ENCODE data around the gene VSX1.

Gene VSX1

GRCh38 chr20:25116739-25117458 is 35.0 kb upstream of the VSX1 start:
- H3K36me3 ChIP-seq (ENCODE audit: control insufficient read depth, insufficient read depth, low read length) = no peaks in the 10 kb centered on the region
- no peak overlapping the region for H3K4me3 ChIP-seq (ENCODE audit: low read depth, low read length)
- H3K27me3 ChIP-seq (ENCODE audit: control insufficient read depth, insufficient read depth, low read length) = peaks cover 2% of the 10 kb centered on the region
- no peaks in the 10 kb centered on the region for H3K4me1 ChIP-seq (ENCODE audit: control insufficient read depth, insufficient read depth, low read length)
- H3K9ac ChIP-seq (ENCODE audit: low read depth, low read length) = no peak overlapping the region
- H3K9me3 ChIP-seq (ENCODE audit: control insufficient read depth, insufficient read depth, low read length) = no peaks in the 10 kb centered on the region

GRCh38 chr20:25103526-25103925 is 21.6 kb upstream of the VSX1 start:
- no peak overlapping the region for H3K9ac ChIP-seq (ENCODE audit: low read depth, low read length)
- H3K4me1 ChIP-seq (ENCODE audit: control insufficient read depth, insufficient read depth, low read length) = no peaks in the 10 kb centered on the region
- no peak overlapping the region for H3K4me3 ChIP-seq (ENCODE audit: low read depth, low read length)
- no peaks in the 10 kb centered on the region for H3K36me3 ChIP-seq (ENCODE audit: control insufficient read depth, insufficient read depth, low read length)
- no peaks in the 10 kb centered on the region for H3K27me3 ChIP-seq (ENCODE audit: control insufficient read depth, insufficient read depth, low read length)
- H3K9me3 ChIP-seq (ENCODE audit: control insufficient read depth, insufficient read depth, low read length) = no peaks in the 10 kb centered on the region

GRCh38 chr20:25100914-25101313 is 19.0 kb upstream of the VSX1 start:
- Histone ChIP-seq H3K4me1 (ENCODE audit: control insufficient read depth, insufficient read depth, low read length) (no peaks in the 10 kb centered on the region), H3K27me3 (ENCODE audit: control insufficient read depth, insufficient read depth, low read length) (no peaks in the 10 kb centered on the region), H3K9me3 (ENCODE audit: control insufficient read depth, insufficient read depth, low read length) (no peaks in the 10 kb centered on the region), H3K9ac (ENCODE audit: low read depth, low read length) (no peak overlapping the region), H3K4me3 (ENCODE audit: low read depth, low read length) (no peak overlapping the region), H3K36me3 (ENCODE audit: control insufficient read depth, insufficient read depth, low read length) (no peaks in the 10 kb centered on the region)

- Histone ChIP-seq H3K9me3 (ENCODE audit: control insufficient read depth, insufficient read depth, low read length) (no peaks in the 10 kb centered on the region), H3K4me3 (ENCODE audit: low read depth, low read length) (no peak overlapping the region)
These were observed 17.7 kb upstream of the VSX1 start for GRCh38 chr20:25099601-25100140.

GRCh38 chr20:25097498-25097897 is 15.6 kb upstream of the VSX1 start:
- Histone ChIP-seq H3K27me3 (ENCODE audit: control insufficient read depth, insufficient read depth, low read length) (no peaks in the 10 kb centered on the region), H3K4me1 (ENCODE audit: control insufficient read depth, insufficient read depth, low read length) (no peaks in the 10 kb centered on the region), H3K36me3 (ENCODE audit: control insufficient read depth, insufficient read depth, low read length) (no peaks in the 10 kb centered on the region), H3K4me3 (ENCODE audit: low read depth, low read length) (no peak overlapping the region), H3K9me3 (ENCODE audit: control insufficient read depth, insufficient read depth, low read length) (no peaks in the 10 kb centered on the region), H3K9ac (ENCODE audit: low read depth, low read length) (no peak overlapping the region)

More at GRCh38 chr20:25099601-25100140, 17.7 kb upstream of the VSX1 start:
- Histone ChIP-seq H3K36me3 (ENCODE audit: control insufficient read depth, insufficient read depth, low read length) (no peaks in the 10 kb centered on the region), H3K9ac (ENCODE audit: low read depth, low read length) (no peak overlapping the region), H3K27me3 (ENCODE audit: control insufficient read depth, insufficient read depth, low read length) (no peaks in the 10 kb centered on the region), H3K4me1 (ENCODE audit: control insufficient read depth, insufficient read depth, low read length) (no peaks in the 10 kb centered on the region)

- H3K4me1 ChIP-seq (ENCODE audit: control insufficient read depth, insufficient read depth, low read length) = no peaks in the 10 kb centered on the region
- no peak overlapping the region for H3K4me3 ChIP-seq (ENCODE audit: low read depth, low read length)
- no peaks in the 10 kb centered on the region for H3K9me3 ChIP-seq (ENCODE audit: control insufficient read depth, insufficient read depth, low read length)
- no peak overlapping the region for H3K9ac ChIP-seq (ENCODE audit: low read depth, low read length)
- H3K36me3 ChIP-seq (ENCODE audit: control insufficient read depth, insufficient read depth, low read length) = no peaks in the 10 kb centered on the region
- H3K27me3 ChIP-seq (ENCODE audit: control insufficient read depth, insufficient read depth, low read length) = peaks cover 48% of the 10 kb centered on the region
These were observed 8.8 kb upstream of the VSX1 start for GRCh38 chr20:25090492-25091429.

- Histone ChIP-seq H3K36me3 (ENCODE audit: control insufficient read depth, insufficient read depth, low read length) (no peaks in the 10 kb centered on the region), H3K9me3 (ENCODE audit: control insufficient read depth, insufficient read depth, low read length) (no peaks in the 10 kb centered on the region), H3K9ac (ENCODE audit: low read depth, low read length) (no peak overlapping the region), H3K4me3 (ENCODE audit: low read depth, low read length) (no peak overlapping the region), H3K27me3 (ENCODE audit: control insufficient read depth, insufficient read depth, low read length) (peaks cover 59% of the 10 kb centered on the region), H3K4me1 (ENCODE audit: control insufficient read depth, insufficient read depth, low read length) (no peaks in the 10 kb centered on the region)
These were observed 7.7 kb upstream of the VSX1 start for GRCh38 chr20:25089662-25090061.

GRCh38 chr20:25089096-25089495 is 7.2 kb upstream of the VSX1 start:
- peaks cover 65% of the 10 kb centered on the region for H3K27me3 ChIP-seq (ENCODE audit: control insufficient read depth, insufficient read depth, low read length)
- H3K36me3 ChIP-seq (ENCODE audit: control insufficient read depth, insufficient read depth, low read length) = no peaks in the 10 kb centered on the region
- H3K9me3 ChIP-seq (ENCODE audit: control insufficient read depth, insufficient read depth, low read length) = no peaks in the 10 kb centered on the region
- no peak overlapping the region for H3K9ac ChIP-seq (ENCODE audit: low read depth, low read length)
- no peak overlapping the region for H3K4me3 ChIP-seq (ENCODE audit: low read depth, low read length)
- H3K4me1 ChIP-seq (ENCODE audit: control insufficient read depth, insufficient read depth, low read length) = no peaks in the 10 kb centered on the region

GRCh38 chr20:25088267-25088666 is 6.3 kb upstream of the VSX1 start:
- Histone ChIP-seq H3K9ac (ENCODE audit: low read depth, low read length) (no peak overlapping the region), H3K27me3 (ENCODE audit: control insufficient read depth, insufficient read depth, low read length) (peaks cover 73% of the 10 kb centered on the region), H3K4me1 (ENCODE audit: control insufficient read depth, insufficient read depth, low read length) (no peaks in the 10 kb centered on the region), H3K4me3 (ENCODE audit: low read depth, low read length) (no peak overlapping the region), H3K36me3 (ENCODE audit: control insufficient read depth, insufficient read depth, low read length) (no peaks in the 10 kb centered on the region), H3K9me3 (ENCODE audit: control insufficient read depth, insufficient read depth, low read length) (no peaks in the 10 kb centered on the region)

- peaks cover 82% of the 10 kb centered on the region for H3K27me3 ChIP-seq (ENCODE audit: control insufficient read depth, insufficient read depth, low read length)
- H3K9me3 ChIP-seq (ENCODE audit: control insufficient read depth, insufficient read depth, low read length) = no peaks in the 10 kb centered on the region
- H3K4me1 ChIP-seq (ENCODE audit: control insufficient read depth, insufficient read depth, low read length) = peaks cover 4% of the 10 kb centered on the region
- H3K9ac ChIP-seq (ENCODE audit: low read depth, low read length) = no peak overlapping the region
- no peaks in the 10 kb centered on the region for H3K36me3 ChIP-seq (ENCODE audit: control insufficient read depth, insufficient read depth, low read length)
- H3K4me3 ChIP-seq (ENCODE audit: low read depth, low read length) = no peak overlapping the region
These were observed 5.4 kb upstream of the VSX1 start for GRCh38 chr20:25087186-25087929.

- peaks cover 4% of the 10 kb centered on the region for H3K4me1 ChIP-seq (ENCODE audit: control insufficient read depth, insufficient read depth, low read length)
- no peak overlapping the region for H3K4me3 ChIP-seq (ENCODE audit: low read depth, low read length)
- peaks cover 92% of the 10 kb centered on the region for H3K27me3 ChIP-seq (ENCODE audit: control insufficient read depth, insufficient read depth, low read length)
- H3K9ac ChIP-seq (ENCODE audit: low read depth, low read length) = no peak overlapping the region
- no peaks in the 10 kb centered on the region for H3K36me3 ChIP-seq (ENCODE audit: control insufficient read depth, insufficient read depth, low read length)
- H3K9me3 ChIP-seq (ENCODE audit: control insufficient read depth, insufficient read depth, low read length) = no peaks in the 10 kb centered on the region
These were observed 4.0 kb upstream of the VSX1 start for GRCh38 chr20:25085756-25086495.
